ENCODE data around the gene AGPS.

GRCh38 chr2:177520324-177520723 lies 127.8 kb downstream of the AGPS start:
- TF ChIP-seq POLR2A (IDR thresholded peaks at IDR 0.05): no peak
- TF ChIP-seq, protein P1, sequence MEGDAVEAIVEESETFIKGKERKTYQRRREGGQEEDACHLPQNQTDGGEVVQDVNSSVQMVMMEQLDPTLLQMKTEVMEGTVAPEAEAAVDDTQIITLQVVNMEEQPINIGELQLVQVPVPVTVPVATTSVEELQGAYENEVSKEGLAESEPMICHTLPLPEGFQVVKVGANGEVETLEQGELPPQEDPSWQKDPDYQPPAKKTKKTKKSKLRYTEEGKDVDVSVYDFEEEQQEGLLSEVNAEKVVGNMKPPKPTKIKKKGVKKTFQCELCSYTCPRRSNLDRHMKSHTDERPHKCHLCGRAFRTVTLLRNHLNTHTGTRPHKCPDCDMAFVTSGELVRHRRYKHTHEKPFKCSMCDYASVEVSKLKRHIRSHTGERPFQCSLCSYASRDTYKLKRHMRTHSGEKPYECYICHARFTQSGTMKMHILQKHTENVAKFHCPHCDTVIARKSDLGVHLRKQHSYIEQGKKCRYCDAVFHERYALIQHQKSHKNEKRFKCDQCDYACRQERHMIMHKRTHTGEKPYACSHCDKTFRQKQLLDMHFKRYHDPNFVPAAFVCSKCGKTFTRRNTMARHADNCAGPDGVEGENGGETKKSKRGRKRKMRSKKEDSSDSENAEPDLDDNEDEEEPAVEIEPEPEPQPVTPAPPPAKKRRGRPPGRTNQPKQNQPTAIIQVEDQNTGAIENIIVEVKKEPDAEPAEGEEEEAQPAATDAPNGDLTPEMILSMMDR (IDR thresholded peaks at IDR 0.05): no peak

All from gastroesophageal sphincter (tissue), 3 donors.